COLO829 (cell line): ENCODE data around the gene ZNF831.

Source experiments
- DNase-seq: peaks from one replicate; pipeline ENCODE4 v3.0.0; 2012; ENCODE audit warnings: low spot score

Gene ZNF831

DNA sequence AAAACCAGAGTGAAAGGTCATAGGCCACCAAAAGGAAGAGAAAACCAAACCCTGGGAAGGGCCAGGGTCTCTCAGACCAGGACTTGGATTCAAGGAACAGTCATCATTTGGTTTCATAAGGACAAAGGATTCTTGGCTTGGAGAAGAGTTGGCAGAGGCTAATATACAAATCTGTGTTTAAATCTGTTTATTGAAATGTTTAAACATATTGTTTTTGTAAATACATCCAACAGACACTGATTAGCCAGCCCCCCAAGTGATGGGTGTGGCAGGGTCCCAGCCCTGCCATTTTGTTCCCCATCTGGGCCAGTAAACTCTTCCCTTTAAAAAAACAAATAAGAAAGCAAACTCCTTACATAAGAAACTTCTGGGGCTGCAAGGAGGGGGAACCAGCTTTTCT lies 6.1 kb upstream of the ZNF831 start:
- no peak for DNase-seq

DNA sequence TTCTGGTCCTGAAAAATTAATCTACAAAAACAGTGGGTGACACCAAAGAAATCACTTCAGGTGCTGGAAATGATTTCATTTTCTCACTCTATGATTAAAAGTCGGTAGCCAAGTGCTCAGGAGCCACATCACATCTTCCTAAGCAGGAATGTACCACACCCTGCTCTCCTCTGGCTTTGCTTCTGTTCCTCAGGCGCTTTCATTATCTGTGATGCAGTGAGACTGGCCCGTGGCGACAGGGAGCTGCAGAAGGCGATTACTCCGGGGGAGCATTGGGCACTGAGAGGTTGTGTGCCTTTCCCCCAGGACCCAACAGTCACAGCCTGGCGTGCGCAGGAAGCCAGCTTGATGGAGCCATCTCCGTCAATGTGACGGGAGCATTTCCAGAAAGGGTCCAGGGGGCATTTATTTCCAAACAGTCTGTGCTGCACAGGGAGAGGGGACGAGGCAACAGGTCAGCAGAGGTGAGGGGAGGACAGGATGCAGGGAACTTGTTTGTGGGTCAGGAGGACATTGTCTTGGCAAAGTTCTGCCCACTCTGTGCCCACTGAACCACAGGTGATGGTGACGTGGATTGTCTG lies 5.6 kb upstream of the ZNF831 start:
- no peak for DNase-seq

- no peak for DNase-seq
These were observed 4.9 kb upstream of the ZNF831 start for GRCh38 chr20:59158673-59159072.

- no peak for DNase-seq
These were observed 4.5 kb upstream of the ZNF831 start for GRCh38 chr20:59159091-59159490.

GRCh38 chr20:59159493-59160376 lies 3.9 kb upstream of the ZNF831 start:
- no peak for DNase-seq

DNA sequence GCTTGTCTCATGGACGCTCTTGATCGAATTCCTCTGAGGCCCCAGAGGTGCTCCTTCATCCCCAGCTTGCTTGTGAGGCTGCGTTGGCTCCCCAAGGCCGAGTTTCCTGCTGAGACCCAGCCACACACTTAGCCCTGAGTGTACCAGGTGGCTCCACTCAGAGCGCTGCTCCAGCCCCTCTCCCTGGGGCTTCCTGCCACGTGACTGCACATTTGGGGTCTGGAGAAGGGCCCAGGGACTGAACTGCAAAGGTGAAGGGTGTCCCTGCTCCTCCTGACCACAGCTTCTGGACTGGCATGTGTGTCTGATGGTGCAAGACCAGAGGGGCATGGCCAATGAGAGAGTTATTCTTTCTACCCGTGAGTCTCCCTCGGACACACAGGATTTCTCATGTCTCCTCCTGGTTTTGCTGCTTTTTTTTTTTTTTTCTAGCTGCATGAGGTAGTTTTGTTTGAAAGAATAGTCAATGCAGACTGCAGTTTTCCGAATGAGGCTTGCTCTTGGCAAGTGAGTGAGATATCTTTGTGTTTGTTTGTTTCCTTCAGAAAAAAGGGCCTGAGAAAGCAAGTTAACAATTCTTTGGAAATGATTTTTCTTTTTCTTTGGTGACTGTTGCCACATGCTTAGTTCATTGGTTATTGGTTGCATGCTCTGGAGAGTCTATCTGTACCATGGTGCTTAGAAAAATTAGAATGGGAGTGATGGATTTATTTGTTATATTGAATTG lies 3.1 kb upstream of the ZNF831 start:
- no peak for DNase-seq

- no peak for DNase-seq
These were observed 1.9 kb upstream of the ZNF831 start for GRCh38 chr20:59161721-59162120.

GRCh38 chr20:59164686-59165391 lies 1.2 kb downstream of the ZNF831 start:
- no peak for DNase-seq

DNA sequence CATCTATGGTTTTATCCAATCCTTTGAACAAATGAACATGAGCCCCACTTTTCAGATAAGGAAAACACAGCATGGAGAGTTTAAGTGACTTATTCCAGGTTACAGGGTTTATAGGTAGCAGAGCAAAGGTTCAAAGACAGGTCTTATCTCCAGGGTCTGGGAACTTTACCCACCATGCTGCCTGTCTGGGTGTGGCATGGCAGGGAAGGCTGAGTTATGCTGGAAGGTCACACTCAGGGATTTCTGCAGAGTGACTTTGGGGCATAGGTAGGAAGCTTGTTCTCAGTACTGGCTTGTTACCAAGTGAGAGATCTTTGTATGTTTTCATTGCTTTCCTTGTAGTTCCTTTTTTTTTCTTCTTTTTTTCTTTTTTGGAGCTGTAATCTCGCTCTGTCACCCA lies 1.8 kb downstream of the ZNF831 start:
- no peak for DNase-seq

GRCh38 chr20:59165891-59166709 lies 2.5 kb downstream of the ZNF831 start:
- no peak for DNase-seq

GRCh38 chr20:59170406-59171349 lies 7.1 kb downstream of the ZNF831 start:
- DNase-seq, result no peak

- DNase-seq, result no peak
These were observed 8.4 kb downstream of the ZNF831 start for GRCh38 chr20:59171986-59172385.

GRCh38 chr20:59173938-59174491 lies 10.4 kb downstream of the ZNF831 start:
- no peak for DNase-seq

DNA sequence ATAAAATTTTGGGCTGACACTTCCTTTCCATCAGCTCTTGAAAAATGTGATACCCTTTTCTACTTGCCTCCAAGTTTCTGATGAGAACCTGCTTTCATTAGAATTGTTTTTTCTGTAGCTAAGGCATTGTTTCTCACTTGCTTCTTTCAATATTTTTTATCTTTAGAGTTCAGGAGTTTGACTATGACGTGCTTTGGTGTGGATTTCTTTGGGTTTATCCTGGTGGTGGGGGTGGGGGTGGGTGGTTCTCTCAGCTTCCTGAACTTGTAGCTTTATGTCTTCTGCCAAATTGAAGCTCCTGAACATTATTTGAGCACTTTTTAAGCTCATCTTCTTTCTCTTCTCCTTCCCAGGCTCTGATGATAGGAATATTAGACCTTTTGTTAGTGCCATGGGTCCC lies 11.4 kb downstream of the ZNF831 start:
- DNase-seq, result no peak

DNA sequence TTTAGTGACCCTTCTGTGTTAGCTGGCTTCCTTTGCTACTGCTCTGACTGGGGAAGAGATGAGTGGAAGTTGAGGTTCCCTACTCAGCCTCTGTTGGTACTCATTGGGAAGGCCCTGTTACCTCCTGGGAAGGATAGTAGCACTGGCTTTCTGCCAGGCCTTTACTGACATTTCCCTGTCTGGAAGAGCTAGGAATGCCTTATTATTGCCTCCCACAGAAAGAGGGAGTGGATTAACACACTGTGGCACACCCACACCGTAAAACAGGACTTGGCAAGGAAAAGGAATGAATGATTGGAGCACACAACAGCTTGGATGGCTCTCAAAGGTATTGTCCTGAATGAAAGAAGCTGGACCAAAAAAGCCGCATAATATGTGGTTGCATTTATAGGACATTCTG lies 12.2 kb downstream of the ZNF831 start:
- no peak for DNase-seq

DNA sequence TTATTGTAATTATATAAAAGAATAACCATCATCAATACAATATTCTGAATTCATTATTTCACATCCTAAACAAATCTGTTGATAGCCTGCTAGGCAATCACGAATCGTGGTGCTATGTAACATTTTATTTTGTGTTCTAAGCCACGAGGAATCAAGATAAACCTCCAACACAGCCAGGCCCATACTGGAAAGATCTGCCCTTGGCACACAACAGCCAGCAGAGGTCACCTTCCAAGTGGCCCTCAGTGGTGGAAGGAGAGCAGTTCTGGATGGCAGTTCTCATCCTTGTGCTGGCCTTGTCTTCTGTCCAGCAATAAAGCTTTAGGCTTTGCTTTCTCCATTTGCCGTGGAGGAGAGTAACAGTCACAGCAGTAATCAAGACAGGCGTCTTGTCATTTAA lies 13.2 kb downstream of the ZNF831 start:
- no peak for DNase-seq

DNA sequence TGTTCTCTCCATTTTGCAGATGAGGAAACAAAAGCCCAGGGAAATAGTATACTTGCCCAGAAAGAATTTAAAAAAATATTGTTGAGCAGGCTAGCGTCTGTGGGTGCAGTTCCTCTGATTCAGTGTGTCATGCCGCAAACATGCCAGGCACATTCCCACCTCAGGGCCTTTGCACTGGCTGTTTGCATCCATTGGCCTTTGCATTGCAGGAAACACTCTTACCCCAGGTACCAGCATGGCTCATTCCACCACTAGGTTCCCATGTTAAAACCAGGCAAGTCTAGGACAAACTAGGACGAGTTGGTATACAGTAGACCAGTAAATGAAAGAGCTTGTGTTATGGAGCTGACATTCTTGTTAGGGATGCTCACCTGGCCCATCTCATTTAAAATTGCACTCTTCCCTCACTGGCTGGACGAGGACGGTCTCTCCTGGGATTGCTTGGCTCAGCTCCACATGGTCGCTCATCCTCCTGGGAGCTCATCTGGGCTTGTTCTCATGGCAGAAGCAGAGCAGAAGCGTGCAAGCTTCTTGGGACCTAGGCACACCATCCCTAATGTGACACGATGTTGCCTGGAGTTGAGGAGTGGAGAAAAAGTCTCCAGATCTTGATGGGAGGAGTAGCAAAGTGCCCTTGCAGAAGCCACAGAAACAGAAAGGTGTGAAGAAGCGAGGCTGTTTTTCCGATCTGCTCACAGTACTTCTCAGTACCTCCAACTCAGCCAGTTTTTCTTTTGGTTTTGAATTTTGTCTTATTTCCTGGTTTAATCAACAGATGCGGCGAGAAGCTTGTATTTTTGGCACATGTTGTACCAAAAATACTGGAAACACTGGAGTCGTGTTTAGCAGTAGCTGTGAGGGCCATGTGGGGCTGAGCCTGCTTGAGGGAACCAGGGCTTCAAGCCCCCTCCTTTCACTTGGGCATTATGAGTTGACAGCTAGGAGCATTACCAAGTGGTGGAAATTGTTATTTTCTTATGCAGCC lies 13.9 kb downstream of the ZNF831 start:
- no peak for DNase-seq

GRCh38 chr20:59178983-59179595 lies 15.5 kb downstream of the ZNF831 start:
- no peak for DNase-seq
